ENCODE data around the gene HSBP1L1.

- TF ChIP-seq CTCF (IDR thresholded peaks at IDR 0.05; ENCODE audit: control extremely low read depth in 1 of 3, insufficient read depth in 1 of 3, low read depth in 1 of 3, low read length in 3 of 3) (no peak), POLR2AphosphoS5 (IDR thresholded peaks at IDR 0.05; ENCODE audit: low read depth, low read length) (no peak), EGR1 (IDR thresholded peaks at IDR 0.05; ENCODE audit: borderline replicate concordance, low read depth, low read length) (no peak)
Observed at GRCh38 chr18:79983253-79983652, 18.8 kb downstream of the HSBP1L1 start.
